OCI-LY1 (cell line): ENCODE data around the gene KIRREL3.

Source experiments
- H2AFZ ChIP-seq: fragments of 200-600 bp; sonication (generic), shearing (Covaris generic); 2 replicates; pipeline ENCODE4 v1.6.0; 2014; ENCODE audit warnings: antibody characterized with exemption, mild to moderate bottlenecking, low read length
- H3F3A ChIP-seq: fragments of 200-600 bp; sonication (generic), shearing (Covaris generic); 2 replicates; pipeline ENCODE4 v1.6.0; 2014; ENCODE audit warnings: mild to moderate bottlenecking, antibody characterized with exemption, low read length, moderate library complexity; ENCODE audit not compliant: insufficient read depth
- H3K27ac ChIP-seq: fragments of 200-600 bp; sonication (generic); 2 replicates; pipeline ENCODE4 v1.5.1; 2014; ENCODE audit warnings: low read length, mixed run types, mild to moderate bottlenecking, low read depth; ENCODE audit not compliant: poor library complexity, severe bottlenecking
- H3K27me3 ChIP-seq: fragments of 200-600 bp; sonication (generic); 2 replicates; pipeline ENCODE4 v1.6.0; 2014; ENCODE audit warnings: antibody characterized with exemption, mild to moderate bottlenecking, low read length, moderate library complexity; ENCODE audit not compliant: insufficient read depth
- H3K36me3 ChIP-seq: fragments of 200-600 bp; sonication (generic); 2 replicates; pipeline ENCODE4 v1.6.1; 2014; ENCODE audit warnings: mild to moderate bottlenecking, antibody characterized with exemption, low read length, moderate library complexity, mixed read lengths; ENCODE audit not compliant: insufficient read depth
- H3K4me1 ChIP-seq: fragments of 200-600 bp; sonication (generic); 2 replicates; pipeline ENCODE4 v1.5.1; 2014; ENCODE audit warnings: mild to moderate bottlenecking, low read length, moderate library complexity; ENCODE audit not compliant: insufficient read depth, severe bottlenecking
- H3K4me2 ChIP-seq: fragments of 200-600 bp; sonication (generic), shearing (Covaris generic); 2 replicates; pipeline ENCODE4 v1.6.1; 2014; ENCODE audit warnings: low read length
- H3K4me3 ChIP-seq: fragments of 200-600 bp; sonication (generic); 2 replicates; pipeline ENCODE4 v1.5.1; 2014; ENCODE audit warnings: low read length, low read depth, mild to moderate bottlenecking, mixed read lengths; ENCODE audit not compliant: poor library complexity, severe bottlenecking
- H3K79me2 ChIP-seq: fragments of 200-600 bp; shearing (Covaris generic); 2 replicates; pipeline ENCODE4 v1.6.1; 2016; ENCODE audit warnings: mixed run types, low read length, mixed read lengths; ENCODE audit not compliant: insufficient read depth
- H3K9ac ChIP-seq: fragments of 200-600 bp; sonication (generic), shearing (Covaris generic); 2 replicates; pipeline ENCODE4 v1.6.1; 2014; ENCODE audit warnings: mild to moderate bottlenecking, low read length, mixed read lengths
- H3K9me2 ChIP-seq: fragments of 200-600 bp; sonication (generic), shearing (Covaris generic); 2 replicates; pipeline ENCODE4 v1.6.1; 2014; ENCODE audit warnings: low read depth, mild to moderate bottlenecking, low read length, mixed read lengths
- H3K9me3 ChIP-seq: fragments of 200-600 bp; shearing (Covaris generic); 2 replicates; pipeline ENCODE4 v1.6.1; 2014; ENCODE audit warnings: low read length, mixed read lengths
- H4K20me1 ChIP-seq: fragments of 200-600 bp; sonication (generic), shearing (Covaris generic); 2 replicates; pipeline ENCODE4 v1.6.0; 2016; ENCODE audit warnings: mild to moderate bottlenecking, low read length; ENCODE audit not compliant: insufficient read depth
- CTCF ChIP-seq: fragments of 200-600 bp; sonication (generic), shearing (Covaris generic); IDR thresholded peaks from 2 replicates; pipeline ENCODE4 v1.5.1; 2017; ENCODE audit warnings: mild to moderate bottlenecking, antibody characterized with exemption, low read length, moderate library complexity, mixed read lengths
- EZH2 ChIP-seq: fragments of 200-600 bp; sonication (generic), shearing (Covaris generic); IDR thresholded peaks from 2 replicates; pipeline ENCODE4 v1.8.0; 2017; ENCODE audit warnings: borderline replicate concordance, mixed run types, mild to moderate bottlenecking, antibody characterized with exemption, low read length, moderate library complexity, mixed read lengths

Gene KIRREL3

DNA sequence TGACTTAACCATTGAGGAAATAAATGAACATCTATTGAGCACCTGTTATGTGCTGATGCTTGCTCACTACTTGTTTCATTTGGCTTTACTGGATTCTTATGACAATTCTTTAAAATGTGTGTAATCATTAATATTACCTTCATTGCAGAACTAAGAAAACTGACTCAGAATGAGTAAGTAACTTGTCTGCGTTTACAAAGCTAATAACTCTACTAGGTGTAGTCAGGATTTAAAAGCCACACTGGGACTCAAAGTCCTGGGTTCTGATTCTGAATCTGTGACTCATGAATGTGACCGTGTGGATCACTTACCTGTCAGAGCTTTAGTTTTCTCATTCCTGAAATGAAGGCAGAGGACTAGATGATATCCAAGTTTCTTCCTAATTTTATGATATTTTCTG lies 23.4 kb upstream of the KIRREL3 start:
- Histone ChIP-seq H3K36me3 (no peaks in the 10 kb centered on the region), H3F3A (no peaks in the 10 kb centered on the region), H3K79me2 (no peaks in the 10 kb centered on the region), H3K27ac (no peak overlapping the region), H3K27me3 (no peaks in the 10 kb centered on the region), H3K4me3 (no peak overlapping the region), H2AFZ (no peak overlapping the region), H3K4me1 (no peaks in the 10 kb centered on the region), H4K20me1 (no peaks in the 10 kb centered on the region), H3K4me2 (no peak overlapping the region), H3K9me3 (no peaks in the 10 kb centered on the region), H3K9ac (no peak overlapping the region), H3K9me2 (no peaks in the 10 kb centered on the region)
- no peak for TF ChIP-seq CTCF
- no peak for TF ChIP-seq EZH2

DNA sequence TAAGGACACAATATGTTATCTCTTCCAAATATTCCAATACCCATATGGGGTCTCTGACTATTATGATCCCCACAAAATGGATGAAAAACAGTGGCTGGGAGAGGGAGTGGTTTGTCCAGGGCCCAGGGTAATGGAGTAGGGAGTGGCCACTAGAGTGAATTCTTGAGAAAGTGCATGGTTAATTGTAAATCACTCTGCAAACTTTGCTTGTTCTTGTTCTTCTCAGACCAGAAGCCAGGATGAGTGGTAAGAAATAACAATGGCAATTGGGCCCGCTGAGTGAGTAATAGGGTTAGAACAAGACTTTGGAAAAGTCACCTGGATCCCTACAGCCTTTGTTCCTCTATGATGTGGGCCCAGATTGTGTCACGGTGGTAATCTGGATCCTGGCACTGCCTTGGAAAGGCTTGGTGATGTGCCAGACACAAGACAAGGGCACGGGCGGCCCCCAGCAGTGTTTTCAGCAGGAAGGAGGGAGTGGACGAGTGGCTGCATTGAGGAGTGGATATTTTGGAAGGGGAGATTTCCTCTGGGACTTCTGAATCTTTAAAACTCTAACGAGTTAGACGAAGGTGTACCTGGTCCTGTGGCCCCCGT lies 18.2 kb upstream of the KIRREL3 start:
- Histone ChIP-seq H3F3A (no peaks in the 10 kb centered on the region), H3K4me3 (no peak overlapping the region), H3K4me1 (no peaks in the 10 kb centered on the region), H3K27me3 (no peaks in the 10 kb centered on the region), H3K36me3 (no peaks in the 10 kb centered on the region), H3K9me3 (no peaks in the 10 kb centered on the region), H3K9ac (no peak overlapping the region), H3K9me2 (no peaks in the 10 kb centered on the region), H3K27ac (no peak overlapping the region), H4K20me1 (no peaks in the 10 kb centered on the region), H2AFZ (no peak overlapping the region), H3K4me2 (no peak overlapping the region), H3K79me2 (no peaks in the 10 kb centered on the region)
- TF ChIP-seq CTCF (no peak), EZH2 (no peak)

DNA sequence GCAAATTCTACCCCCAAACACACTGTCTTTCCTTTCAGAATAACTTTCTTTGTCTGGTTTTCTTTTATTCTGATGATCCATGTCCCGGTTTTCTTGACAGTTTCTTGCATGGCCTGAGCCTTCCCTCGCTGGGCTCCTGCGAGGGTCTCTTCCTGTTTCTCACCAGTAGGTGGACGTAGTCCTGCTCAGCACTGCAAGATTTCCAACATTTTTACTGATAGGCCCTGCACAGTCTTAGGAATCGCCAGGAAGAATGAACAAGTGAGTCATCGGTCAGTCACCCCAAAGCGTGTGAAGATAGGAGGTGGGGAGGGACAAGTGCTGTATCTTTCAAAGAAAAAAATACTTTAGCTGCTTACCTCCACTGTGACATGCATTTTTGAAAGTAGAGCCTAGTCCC lies 16.9 kb upstream of the KIRREL3 start:
- H3K4me1 ChIP-seq, result no peaks in the 10 kb centered on the region
- no peak overlapping the region for H3K9ac ChIP-seq
- no peak overlapping the region for H2AFZ ChIP-seq
- H4K20me1 ChIP-seq, result no peaks in the 10 kb centered on the region
- no peak overlapping the region for H3K27ac ChIP-seq
- TF ChIP-seq EZH2 (no peak), CTCF (no peak)
- no peak overlapping the region for H3K4me3 ChIP-seq
- H3K9me3 ChIP-seq, result no peaks in the 10 kb centered on the region
- no peaks in the 10 kb centered on the region for H3K79me2 ChIP-seq
- no peaks in the 10 kb centered on the region for H3K9me2 ChIP-seq
- no peak overlapping the region for H3K4me2 ChIP-seq
- no peaks in the 10 kb centered on the region for H3K27me3 ChIP-seq
- H3F3A ChIP-seq, result no peaks in the 10 kb centered on the region
- no peaks in the 10 kb centered on the region for H3K36me3 ChIP-seq
